ENCODE data around the gene ZNF619. TPM values are rescaled to one million over a fixed set of nuclear protein-coding genes. Genes with fewer than 3 reads are reported as not detected.
A peak's percentile ranks its signal among the peaks of the same experiment; 100 is the strongest.

Gene ZNF619
- total RNA-seq, 1 donor from 2014 or later = 3.2 TPM

- Histone ChIP-seq H3K4me3 (peak overlapping the region in 1 of 2 donors; percentile 84), H3K4me1 (peaks cover 40% of the 10 kb centered on the region), H3K36me3 (peaks cover 0 to 6% of the 10 kb centered on the region in 2 donors), H3K27ac (peak overlapping the region; percentile 96), H3K27me3 (no peaks in the 10 kb centered on the region), H3K9me3 (no peaks in the 10 kb centered on the region)
- TF ChIP-seq CTCF (IDR thresholded peaks at IDR 0.05) (no peak), POLR2AphosphoS5 (IDR thresholded peaks at IDR 0.05; ENCODE audit: insufficient read depth in 1 of 2, low read depth in 1 of 2) (no peak), POLR2A (IDR thresholded peaks at IDR 0.05) (no peak)
- DNase-seq (ENCODE audit: extremely low spot score in 2 of 2) = no peak
- intact Hi-C loops (cut with DNase I) = loop anchor here (10.0 kb wide), 1 partner anchor 51 kb away; the partner anchor contains the start of gene ZNF620
Observed at GRCh38 chr3:40453933-40454332, 23.0 kb upstream of the ZNF619 start.

- Histone ChIP-seq H3K36me3 (peaks cover 0 to 17% of the 10 kb centered on the region in 2 donors), H3K4me1 (peaks cover 49% of the 10 kb centered on the region), H3K27me3 (no peaks in the 10 kb centered on the region), H3K27ac (no peak overlapping the region), H3K4me3 (no peak overlapping the region), H3K9me3 (no peaks in the 10 kb centered on the region)
- no peak for DNase-seq (ENCODE audit: extremely low spot score in 2 of 2)
- intact Hi-C loops (cut with DNase I) = loop anchor here (10.0 kb wide), 1 partner anchor 49 kb away; the partner anchor contains the start of gene ZNF620
- TF ChIP-seq POLR2AphosphoS5 (IDR thresholded peaks at IDR 0.05; ENCODE audit: insufficient read depth in 1 of 2, low read depth in 1 of 2) = no peak
- no peak for TF ChIP-seq POLR2A (IDR thresholded peaks at IDR 0.05)
- TF ChIP-seq CTCF (IDR thresholded peaks at IDR 0.05) = no peak
Observed at GRCh38 chr3:40455328-40455727, 21.6 kb upstream of the ZNF619 start.

- Histone ChIP-seq H3K27ac (peak overlapping the region; percentile 81), H3K4me1 (peaks cover 49% of the 10 kb centered on the region), H3K4me3 (peak overlapping the region; percentile 82 to 96), H3K9me3 (no peaks in the 10 kb centered on the region), H3K27me3 (no peaks in the 10 kb centered on the region), H3K36me3 (peaks cover 0 to 28% of the 10 kb centered on the region in 2 donors)
- no peak for DNase-seq (ENCODE audit: extremely low spot score in 2 of 2)
- TF ChIP-seq POLR2A (IDR thresholded peaks at IDR 0.05) (no peak), POLR2AphosphoS5 (IDR thresholded peaks at IDR 0.05; ENCODE audit: insufficient read depth in 1 of 2, low read depth in 1 of 2) (no peak), CTCF (IDR thresholded peaks at IDR 0.05) (no peak)
- intact Hi-C loops (cut with DNase I) = loop anchor here (10.0 kb wide), 1 partner anchor 48 kb away; the partner anchor contains the start of gene ZNF620
Observed at GRCh38 chr3:40456279-40456939, 20.5 kb upstream of the ZNF619 start.

GRCh38 chr3:40456940-40457823, 19.7 kb upstream of the ZNF619 start, which contains the start of gene RPL14:
TSS of gene RPL14 (plus strand) at chr3:40457339. CDS start at chr3:40457472, 133 bp downstream.
- Histone ChIP-seq H3K4me1 (peaks cover 44% of the 10 kb centered on the region), H3K36me3 (peaks cover 0 to 35% of the 10 kb centered on the region in 2 donors), H3K4me3 (peak within 1 kb of the TSS; percentile 82 to 96), H3K9me3 (no peaks in the 10 kb centered on the region), H3K27ac (peak within 1 kb of the TSS; percentile 81), H3K27me3 (no peaks in the 10 kb centered on the region)
- DNase-seq (ENCODE audit: extremely low spot score in 2 of 2) = peak; percentile 98
- peak; percentile 98 for TF ChIP-seq POLR2AphosphoS5 (IDR thresholded peaks at IDR 0.05; ENCODE audit: insufficient read depth in 1 of 2, low read depth in 1 of 2)
- TF ChIP-seq CTCF (IDR thresholded peaks at IDR 0.05) = peak in 1 of 3 experiments; percentile 3
- TF ChIP-seq POLR2A (IDR thresholded peaks at IDR 0.05) = peak; percentile 54 to 75
- intact Hi-C loops (cut with DNase I) = loop anchor here (10.0 kb wide), 1 partner anchor 48 kb away; the partner anchor contains the start of gene ZNF620

Data from vagina (tissue), 2 donors.